HEK293T (cell line): ENCODE data around the gene CDHR2.

Source experiments
- BHLHE40 ChIP-seq: fragments of 450-650 bp; IDR thresholded peaks from 2 replicates; pipeline ENCODE4 v1.6.1; 2016; ENCODE audit warnings: mild to moderate bottlenecking, moderate library complexity, borderline replicate concordance
- FOXA1 ChIP-seq: fragments of 450-650 bp; IDR thresholded peaks from 2 replicates; pipeline ENCODE4 v1.6.1; 2016; ENCODE audit warnings: mild to moderate bottlenecking
- FOXK2 ChIP-seq: fragments of 450-650 bp; IDR thresholded peaks from 2 replicates; pipeline ENCODE4 v1.6.1; 2016; ENCODE audit warnings: mild to moderate bottlenecking
- FOXM1 ChIP-seq: fragments of 450-650 bp; IDR thresholded peaks from 2 replicates; pipeline ENCODE4 v1.6.1; 2017; ENCODE audit warnings: mild to moderate bottlenecking, borderline replicate concordance
- HDGF ChIP-seq: fragments of 450-650 bp; IDR thresholded peaks from 2 replicates; pipeline ENCODE4 v1.6.1; 2017; ENCODE audit warnings: antibody characterized with exemption, borderline replicate concordance
- L3MBTL2 ChIP-seq: fragments of 450-650 bp; conservative IDR thresholded peaks from 2 replicates; pipeline ENCODE4 v1.6.1; 2016; ENCODE audit warnings: mild to moderate bottlenecking
- PKNOX1 ChIP-seq: fragments of 450-650 bp; IDR thresholded peaks from 2 replicates; pipeline ENCODE4 v1.6.1; 2016

- TF ChIP-seq FOXK2 (no peak), FOXA1 (no peak), L3MBTL2 (no peak), FOXM1 (no peak), PKNOX1 (no peak), BHLHE40 (no peak), HDGF (no peak)
These were observed 25.9 kb downstream of the CDHR2 start for GRCh38 chr5:176575066-176575465.
